Astrocyte (in vitro differentiated cells and primary cell): Measurements from ENCODE around the gene COMMD1.

Experiments used
- CTCF ChIP-seq: IDR thresholded peaks from 2 replicates; pipeline ENCODE4 v1.5.1; 2011; ENCODE audit warnings: low read depth, mild to moderate bottlenecking, inconsistent platforms, low read length, moderate library complexity; ENCODE audit not compliant: insufficient read depth
- EZH2 ChIP-seq: IDR thresholded peaks from 2 replicates; pipeline ENCODE4 v1.6.1; 2012; ENCODE audit warnings: mild to moderate bottlenecking, low read length, inconsistent platforms; ENCODE audit not compliant: insufficient read depth

- TF ChIP-seq EZH2 (no peak), CTCF (no peak)
These were observed 55.9 kb downstream of the COMMD1 start for GRCh38 chr2:61961231-61961901.
